Activated T-cell treated with anti-CD3 and anti-CD28 coated beads for 24 hours (primary cell): Measurements from ENCODE around the gene HIVEP3.
A peak's percentile ranks its signal among the peaks of the same experiment; 100 is the strongest.

Experiments
- DNase-seq: peaks from one replicate; pipeline ENCODE4 v3.0.0-alpha.2; 2020; ENCODE audit warnings: low read depth

The HIVEP3 gene

GRCh38 chr1:41783189-41783639 is 135.5 kb downstream of the HIVEP3 start:
- peak; percentile 52 for DNase-seq

GRCh38 chr1:41780916-41781315 is 137.8 kb downstream of the HIVEP3 start:
- DNase-seq = no peak

GRCh38 chr1:41780322-41780721 is 138.4 kb downstream of the HIVEP3 start:
- no peak for DNase-seq

- DNase-seq = no peak
Measured at GRCh38 chr1:41779360-41779759, 139.4 kb downstream of the HIVEP3 start.

- no peak for DNase-seq
Measured at GRCh38 chr1:41777695-41778094, 141.0 kb downstream of the HIVEP3 start.

GRCh38 chr1:41776891-41777441 is 141.8 kb downstream of the HIVEP3 start:
- DNase-seq = no peak

GRCh38 chr1:41775956-41776585 is 142.7 kb downstream of the HIVEP3 start:
- DNase-seq = no peak

- no peak for DNase-seq
Measured at GRCh38 chr1:41774471-41774990, 144.2 kb downstream of the HIVEP3 start.

GRCh38 chr1:41773842-41774241 is 144.9 kb downstream of the HIVEP3 start:
- DNase-seq = no peak

GRCh38 chr1:41773144-41773591 is 145.6 kb downstream of the HIVEP3 start:
- DNase-seq = no peak

- no peak for DNase-seq
Measured at GRCh38 chr1:41769068-41769467, 149.7 kb downstream of the HIVEP3 start.

GRCh38 chr1:41768583-41768982 is 150.1 kb downstream of the HIVEP3 start:
- no peak for DNase-seq

- DNase-seq = no peak
Measured at GRCh38 chr1:41767534-41768525, 150.9 kb downstream of the HIVEP3 start.

- no peak for DNase-seq
Measured at GRCh38 chr1:41766546-41766945, 152.2 kb downstream of the HIVEP3 start.

- DNase-seq = no peak
Measured at GRCh38 chr1:41766041-41766440, 152.7 kb downstream of the HIVEP3 start.

- no peak for DNase-seq
Measured at GRCh38 chr1:41765152-41765551, 153.6 kb downstream of the HIVEP3 start.

- no peak for DNase-seq
Measured at GRCh38 chr1:41764656-41765055, 154.1 kb downstream of the HIVEP3 start.

GRCh38 chr1:41762777-41763176 is 155.9 kb downstream of the HIVEP3 start:
- DNase-seq = no peak

GRCh38 chr1:41762251-41762650 is 156.5 kb downstream of the HIVEP3 start:
- no peak for DNase-seq

GRCh38 chr1:41758904-41759548 is 159.7 kb downstream of the HIVEP3 start:
- no peak for DNase-seq

- DNase-seq = no peak
Measured at GRCh38 chr1:41758500-41758899, 160.2 kb downstream of the HIVEP3 start.

- peak; percentile 28 for DNase-seq
Measured at GRCh38 chr1:41754540-41754939, 164.2 kb downstream of the HIVEP3 start.
